Measurements from ENCODE around the gene TBRG1. TPM values are rescaled to one million over a fixed set of nuclear protein-coding genes. Genes with fewer than 3 reads are reported as not detected.

TBRG1 gene
- total and polyA plus RNA-seq, 2 of the 8 experiments (the other 6 are each of a cell fraction or from before 2014, with no cell fraction given) = 16.3 to 26.7 TPM

GRCh38 chr11:124578761-124579160 is 43.9 kb upstream of the TBRG1 start:
- Histone ChIP-seq H3K27me3 (replicated peaks in 1 of 4; ENCODE audit: control insufficient read depth in 3 of 4, extremely low read depth in 1 of 4, insufficient read depth in 3 of 4, low read length in 3 of 4) (no peaks in the 10 kb centered on the region), H3K4ac (replicated peaks; ENCODE audit: insufficient read length, low read depth, low read length) (no peak overlapping the region), H4K5ac (ENCODE audit: insufficient read length, low read depth, low read length) (no peak overlapping the region), H3K14ac (ENCODE audit: insufficient read length) (no peak overlapping the region), H3K4me3 (ENCODE audit: extremely low read depth in 1 of 4, insufficient read depth in 2 of 4, low read depth in 3 of 4, low read length in 4 of 4) (no peak overlapping the region), H3K36me3 (ENCODE audit: control insufficient read depth in 2 of 4, insufficient read depth in 4 of 4, low read length in 3 of 4) (no peaks in the 10 kb centered on the region), H3K23ac (ENCODE audit: insufficient read length) (no peak overlapping the region), H3K4me2 (ENCODE audit: insufficient read depth in 1 of 2, low read depth in 2 of 2, low read length in 2 of 2) (no peak overlapping the region), H3K56ac (replicated peaks; ENCODE audit: insufficient read length, low read depth, low read length) (no peak overlapping the region), H3K9me3 (ENCODE audit: insufficient read depth in 2 of 2, low read depth in 1 of 2, low read length in 1 of 2) (no peaks in the 10 kb centered on the region), H2BK15ac (ENCODE audit: low read length) (no peak overlapping the region), H2AK5ac (ENCODE audit: low read depth, low read length) (no peak overlapping the region), H3K23me2 (ENCODE audit: low read depth, low read length) (no peaks in the 10 kb centered on the region), H2BK120ac (replicated peaks; ENCODE audit: low read depth, low read length) (no peak overlapping the region), H3K4me1 (replicated peaks in 1 of 4; ENCODE audit: control insufficient read depth in 3 of 4, insufficient read depth in 4 of 4, low read length in 3 of 4) (no peaks in the 10 kb centered on the region), H3K79me2 (ENCODE audit: control insufficient read depth in 1 of 2, insufficient read depth in 2 of 2, low read length in 2 of 2) (no peaks in the 10 kb centered on the region), H2BK20ac (ENCODE audit: low read length) (no peak overlapping the region), H3K18ac (ENCODE audit: extremely low read depth, low read length) (no peak overlapping the region), H3K9ac (replicated peaks in 1 of 4; ENCODE audit: extremely low read depth in 1 of 4, low read depth in 3 of 4, low read length in 3 of 4) (no peak overlapping the region), H3K27ac (ENCODE audit: low read depth, low read length) (no peak overlapping the region), H2AFZ (ENCODE audit: low read length) (no peak overlapping the region), H2BK12ac (ENCODE audit: low read depth, low read length) (no peak overlapping the region), H4K8ac (ENCODE audit: extremely low read depth, insufficient read depth, low read length) (no peak overlapping the region), H3K79me1 (ENCODE audit: low read depth, low read length) (no peaks in the 10 kb centered on the region), H4K20me1 (replicated peaks in 1 of 2; ENCODE audit: control insufficient read depth in 1 of 2, insufficient read depth in 2 of 2, low read length in 2 of 2) (no peaks in the 10 kb centered on the region), H2BK5ac (ENCODE audit: low read depth, low read length) (no peak overlapping the region), H4K91ac (replicated peaks; ENCODE audit: insufficient read length, low read length) (no peak overlapping the region)
- no peak for FAIRE-seq
- 96% methylated on average over 4 of the region's 4 CpGs; no CpG with 5 or more reads in 1 of the 2 experiments for WGBS, 2 experiments (ENCODE audit: extremely low coverage in 1 of 2, insufficient coverage in 1 of 2, insufficient read length in 1 of 2, insufficient replicate concordance in 2 of 2, low coverage in 1 of 2, low lambda C conversion rate in 2 of 2, missing lambda C conversion rate in 1 of 2)
- POLR2A ChIA-PET (ENCODE audit: partially characterized antibody) = no interaction called here
- CTCF ChIA-PET (ENCODE audit: partially characterized antibody) = interaction anchor here (0.9 to 3.4 kb wide), 6 partner anchors 7 to 163 kb away, joined by 3 to 16 read pairs (median 5); no protein-coding TSS in a partner anchor
- DNase-seq (ENCODE audit: low read depth in 1 of 2, low spot score in 2 of 2) = no peak
- TF ChIP-seq RFX5 (IDR thresholded peaks at IDR 0.05; ENCODE audit: borderline replicate concordance, low read depth, low read length) = no peak
- no peak for TF ChIP-seq CHD1 (IDR thresholded peaks at IDR 0.05; ENCODE audit: low read depth, low read length)
- no peak for TF ChIP-seq SP1 (IDR thresholded peaks at IDR 0.05; ENCODE audit: low read depth, low read length)
- no peak for TF ChIP-seq SP4 (IDR thresholded peaks at IDR 0.05; ENCODE audit: low read length)
- no peak for TF ChIP-seq CEBPB (IDR thresholded peaks at IDR 0.05; ENCODE audit: low read depth, low read length)
- no peak for TF ChIP-seq POLR2A (IDR thresholded peaks at IDR 0.05; ENCODE audit: control extremely low read depth in 1 of 2, low read depth in 2 of 2, low read length in 2 of 2)
- no peak for TF ChIP-seq TBP (IDR thresholded peaks at IDR 0.05; ENCODE audit: low read depth, low read length)
- no peak for TF ChIP-seq HDAC6 (IDR thresholded peaks at IDR 0.05; ENCODE audit: low read depth, low read length)
- TF ChIP-seq RNF2 (IDR thresholded peaks at IDR 0.05; ENCODE audit: borderline replicate concordance, low read depth, low read length, missing control alignments, poor library complexity, severe bottlenecking) = no peak
- no peak for TF ChIP-seq RBBP5 (IDR thresholded peaks at IDR 0.05; ENCODE audit: borderline replicate concordance, low read depth, low read length)
- TF ChIP-seq ATF2 (IDR thresholded peaks at IDR 0.05; ENCODE audit: low read length) = no peak
- TF ChIP-seq SIRT6 (IDR thresholded peaks at IDR 0.05; ENCODE audit: low read length) = no peak

All from H1 (cell line).